ENCODE data around the gene KIF1C.
"Not testable (repeated sequence)": the region's sequence is repeated elsewhere in the genome, so short reads cannot be mapped to it uniquely, and the experiment has no call there.

Gene KIF1C

DNA sequence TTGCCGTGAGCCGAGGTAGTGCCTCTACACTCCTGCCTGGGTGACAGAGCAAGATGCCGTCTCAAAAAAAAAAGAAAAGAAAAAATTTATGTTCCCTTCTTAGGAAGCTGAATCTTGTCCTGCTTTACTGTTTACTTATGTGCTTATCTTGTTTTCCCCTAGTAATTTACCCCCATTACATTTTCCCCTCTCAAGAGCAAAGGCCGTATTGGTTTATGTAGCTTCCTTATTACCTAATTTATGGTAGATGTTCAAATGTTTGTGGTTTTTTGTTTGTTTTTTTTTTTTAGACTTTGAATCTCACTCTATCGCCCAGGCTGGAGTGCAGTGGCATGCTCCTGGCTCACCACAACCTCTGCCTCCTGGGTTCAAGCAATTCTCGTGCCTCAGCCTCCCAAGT, 47.7 kb downstream of the KIF1C start:
- DNase-seq (ENCODE audit: low spot score) = no peak

DNA sequence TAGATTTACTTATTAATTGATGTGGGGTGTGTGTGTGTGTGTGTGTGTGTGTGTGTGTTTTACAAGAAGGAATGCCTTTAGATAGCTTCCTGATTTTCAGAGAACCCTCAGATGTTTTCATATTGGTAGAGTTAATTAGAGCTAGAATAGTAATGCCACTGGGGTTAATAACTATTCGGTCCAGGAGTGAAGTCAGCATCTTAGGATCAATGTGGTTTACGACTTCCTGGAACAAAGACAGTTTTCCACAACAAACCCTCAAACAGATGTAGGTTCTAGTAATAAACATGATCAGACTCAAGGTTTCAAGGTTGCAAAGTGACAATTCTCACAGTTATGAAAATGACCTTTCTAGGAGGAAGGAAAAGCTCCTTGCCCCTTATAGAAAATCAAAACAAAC, 49.7 kb downstream of the KIF1C start:
- DNase-seq (ENCODE audit: low spot score) = no peak

DNA sequence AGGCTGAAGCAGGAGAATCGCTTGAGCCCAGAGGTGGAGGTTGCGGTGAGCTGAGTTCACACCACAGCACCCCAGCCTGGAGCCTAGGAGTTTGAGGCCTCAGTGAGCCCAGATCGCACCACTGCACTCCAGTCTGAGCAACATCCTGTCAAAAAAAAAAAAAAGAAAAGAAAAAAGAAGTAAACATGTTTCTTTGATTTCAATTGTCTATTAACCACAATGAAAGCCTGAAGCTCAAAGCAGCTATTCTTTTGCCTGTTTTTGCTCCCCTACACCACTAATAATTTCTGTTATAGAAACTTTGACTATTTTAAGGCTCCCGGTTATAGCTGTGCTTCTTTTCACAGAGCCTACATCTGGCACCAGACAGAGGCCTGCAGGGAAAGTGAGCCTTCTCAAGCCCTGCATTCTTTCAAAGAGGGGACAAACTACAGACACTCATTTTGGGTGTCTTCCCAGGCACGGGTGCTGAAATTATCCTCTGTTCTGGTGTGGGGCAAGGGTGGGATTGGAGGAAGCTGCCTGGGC, 51.6 kb downstream of the KIF1C start:
- DNase-seq (ENCODE audit: low spot score) = no peak

DNA sequence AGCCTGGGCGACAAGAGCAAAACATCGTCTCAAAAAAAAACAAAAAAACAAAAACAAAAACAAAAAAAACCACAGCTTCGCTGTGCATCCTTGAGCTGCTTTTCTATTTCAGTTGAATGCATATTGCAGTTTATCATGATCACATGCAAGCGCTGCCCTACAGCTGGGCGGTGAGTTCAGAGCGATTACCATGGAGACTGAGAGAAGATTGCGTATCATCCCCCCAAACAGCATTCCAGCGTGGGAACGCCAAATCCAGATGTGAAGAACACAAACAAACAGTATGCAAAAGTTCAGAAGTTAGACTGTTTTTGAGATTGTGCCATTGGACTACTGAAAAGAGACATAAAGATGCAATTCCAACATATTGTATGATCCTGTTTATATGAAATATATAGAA, 52.5 kb downstream of the KIF1C start:
- DNase-seq (ENCODE audit: low spot score) = peak; percentile 69

DNA sequence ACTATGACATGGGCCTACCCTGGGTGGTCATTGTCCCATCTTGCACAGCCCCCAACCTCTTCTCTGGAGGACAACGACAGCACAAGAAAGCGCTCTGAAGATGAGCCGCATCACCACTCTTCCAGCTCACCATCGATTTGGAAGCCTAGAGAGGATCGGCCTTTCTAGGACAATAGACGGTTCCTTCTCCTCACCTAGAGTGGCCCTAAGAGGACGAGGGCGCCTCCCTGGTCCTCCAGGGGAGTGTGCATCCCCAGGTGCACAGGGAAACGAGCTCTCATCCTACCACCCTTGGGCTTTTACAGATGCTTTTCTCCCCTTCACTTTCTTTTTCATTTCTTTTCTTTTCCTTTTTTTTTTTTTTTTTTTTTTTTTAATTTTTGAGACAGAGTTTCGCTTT, 57.8 kb downstream of the KIF1C start:
- no peak for DNase-seq (ENCODE audit: low spot score)

DNA sequence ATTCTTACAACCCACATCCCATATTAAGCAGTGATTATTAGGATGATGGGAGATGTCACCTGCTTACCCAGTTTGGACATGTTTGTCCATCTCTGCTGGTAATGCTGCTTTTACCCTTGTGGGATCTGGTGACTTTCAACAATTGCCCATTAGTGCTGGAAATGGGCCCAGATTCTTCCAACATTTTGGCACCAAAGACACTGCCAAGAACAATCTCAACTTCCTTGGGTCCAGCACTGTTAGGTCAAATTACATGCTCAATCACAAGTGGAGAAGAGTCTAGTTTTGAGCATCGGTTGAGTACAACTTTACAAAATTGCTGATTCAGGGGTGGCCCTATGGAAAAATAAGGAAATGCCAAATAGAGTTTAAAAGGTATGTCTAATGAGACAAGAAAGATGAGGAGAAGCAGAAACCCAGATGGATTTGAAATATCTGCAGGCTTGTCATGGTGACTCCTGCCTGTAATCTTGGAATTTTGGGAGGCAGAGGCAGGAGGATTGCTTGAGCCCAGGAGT, 67.5 kb downstream of the KIF1C start:
- no peak for DNase-seq (ENCODE audit: low spot score)

DNA sequence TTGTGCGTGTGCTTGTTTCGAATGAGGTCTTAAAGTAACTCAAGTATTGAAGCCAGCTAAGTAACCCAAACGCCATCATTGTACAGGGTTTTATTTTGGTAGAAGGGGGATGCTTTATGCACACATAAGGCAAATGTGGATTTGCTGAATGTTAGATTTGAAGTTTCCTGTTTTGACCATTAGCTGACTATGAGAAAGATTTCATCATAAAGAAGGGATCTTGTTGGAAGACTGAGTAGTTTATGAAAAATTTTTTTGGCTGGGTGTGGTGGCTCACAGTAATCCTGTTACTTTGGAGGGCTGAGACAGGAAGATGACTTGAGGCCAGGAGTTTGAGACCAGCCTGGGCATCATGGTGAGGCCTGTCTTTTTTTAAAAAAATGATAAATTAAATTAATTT, 70.5 kb downstream of the KIF1C start:
- DNase-seq (ENCODE audit: low spot score) = no peak

DNA sequence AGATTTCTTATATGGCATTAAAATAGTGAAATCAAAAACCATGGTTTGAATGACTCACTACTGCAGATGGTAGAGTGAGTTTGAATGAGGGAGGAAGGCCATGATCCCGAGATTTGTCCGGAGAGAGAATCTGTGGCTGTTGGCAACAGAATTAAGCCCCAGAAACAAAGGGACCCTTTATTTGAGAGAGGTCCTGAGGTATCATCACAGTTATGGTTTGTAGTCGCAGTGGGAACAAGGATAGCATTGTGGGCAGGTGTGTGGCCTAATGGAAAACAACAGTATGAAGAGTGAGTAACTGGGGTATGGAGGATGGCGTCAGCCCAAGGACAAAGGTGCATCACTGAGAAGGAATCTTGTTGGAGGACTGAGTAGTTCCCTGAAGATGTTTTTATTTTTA, 72.0 kb downstream of the KIF1C start:
- no peak for DNase-seq (ENCODE audit: low spot score)

DNA sequence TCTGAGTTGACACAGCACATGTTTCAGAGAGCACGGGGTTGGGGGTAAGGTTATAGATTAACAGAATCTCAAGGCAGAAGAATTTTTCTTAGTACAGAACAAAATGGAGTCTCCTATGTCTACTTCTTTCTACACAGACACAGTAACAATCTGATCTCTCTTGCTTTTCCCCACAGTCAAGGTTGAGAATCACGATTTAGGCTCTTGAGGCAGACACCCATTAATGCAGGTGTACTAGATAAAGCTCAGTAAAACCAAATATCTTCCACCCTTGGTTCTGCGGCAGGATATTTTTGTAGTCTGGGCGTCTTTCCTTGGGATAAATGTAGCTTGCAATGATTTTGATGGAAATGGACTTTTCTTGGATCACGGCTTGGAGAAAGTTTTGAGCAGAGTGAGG, 77.7 kb downstream of the KIF1C start:
- DNase-seq (ENCODE audit: low spot score) = not testable (repeated sequence)

DNA sequence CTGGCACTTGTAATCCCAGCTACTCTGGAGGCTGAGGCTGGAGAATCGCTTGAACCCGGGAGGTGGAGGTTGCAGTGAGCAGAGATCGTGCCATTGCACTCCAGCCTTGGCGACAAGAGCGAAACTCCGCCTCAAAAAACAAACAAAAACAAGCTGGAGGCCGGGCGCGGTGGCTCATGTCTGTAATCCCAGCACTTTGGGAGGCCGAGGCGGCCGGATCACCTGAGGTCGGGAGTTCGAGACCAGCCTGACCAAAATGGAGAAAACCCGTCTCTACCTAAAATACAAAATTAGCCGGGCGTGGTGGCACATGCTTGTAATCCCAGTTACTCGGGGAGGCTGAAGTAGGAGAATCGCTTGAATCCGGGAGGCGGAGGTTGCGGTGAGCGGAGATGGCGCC, 79.5 kb downstream of the KIF1C start:
- DNase-seq (ENCODE audit: low spot score) = not testable (repeated sequence)

DNA sequence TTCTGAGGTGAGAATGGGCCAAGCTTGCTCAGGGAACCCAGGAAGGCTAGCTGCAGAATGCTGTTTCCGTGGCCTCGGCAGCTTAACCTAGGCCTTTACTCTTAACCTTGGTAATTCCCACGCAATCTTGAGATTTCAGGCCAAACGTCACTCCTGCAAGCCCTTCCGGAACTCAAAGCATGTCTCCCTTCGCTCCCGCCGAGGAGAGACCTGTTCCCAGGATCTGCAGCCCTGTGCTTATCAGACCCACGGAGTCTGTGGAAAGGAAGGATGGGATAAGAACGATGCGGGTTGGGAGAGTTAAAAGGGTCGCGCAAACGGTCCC, 80.0 kb downstream of the KIF1C start:
- no peak for DNase-seq (ENCODE audit: low spot score)
